ENCODE data around the gene IL4R.
"Not testable (repeated sequence)": the region's sequence is repeated elsewhere in the genome, so short reads cannot be mapped to it uniquely, and the experiment has no call there.

The IL4R gene

DNA sequence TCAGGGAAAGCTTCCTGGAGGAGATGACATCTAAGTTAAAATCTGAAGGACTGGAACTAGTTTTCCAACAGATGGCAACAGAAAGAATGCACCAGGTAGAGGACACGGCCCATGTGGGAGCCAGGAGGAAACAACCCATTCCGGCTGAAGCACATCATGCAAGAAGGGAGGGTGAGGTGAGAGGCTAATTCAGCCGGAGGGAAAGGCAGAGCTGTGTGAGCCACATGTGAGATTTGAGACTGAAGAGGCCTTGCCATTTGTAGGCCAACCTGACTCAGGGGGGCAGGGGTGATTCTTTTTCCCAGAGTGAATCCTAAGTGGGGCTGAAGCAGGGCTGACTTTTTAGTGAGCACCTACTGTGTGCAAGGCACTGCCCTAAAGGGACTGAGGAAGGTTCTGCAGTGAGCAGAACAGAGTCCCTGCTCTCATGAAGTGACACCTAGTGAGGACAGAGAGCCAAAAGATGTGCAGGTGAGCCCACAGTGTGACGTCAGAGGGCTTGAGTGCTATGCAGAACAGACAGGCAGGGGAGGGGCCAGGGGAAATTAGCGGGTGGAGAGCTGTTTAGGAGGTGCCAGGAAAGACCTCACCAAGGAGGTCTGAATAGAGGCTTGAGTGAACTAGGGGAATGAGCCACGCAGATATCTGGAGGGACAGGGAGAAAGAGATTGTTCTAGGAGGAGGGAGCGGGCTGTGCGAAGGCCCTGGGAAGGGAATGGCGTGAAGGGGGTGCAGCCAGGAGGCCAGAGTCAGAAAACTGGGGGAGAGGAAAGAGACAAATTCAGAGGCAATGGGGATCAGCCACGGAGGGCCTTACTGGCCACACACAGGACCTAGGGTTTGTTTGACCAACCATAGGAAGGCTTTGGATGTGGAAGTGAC, 68.4 kb downstream of the IL4R start:
- DNase-seq: no peak

DNA sequence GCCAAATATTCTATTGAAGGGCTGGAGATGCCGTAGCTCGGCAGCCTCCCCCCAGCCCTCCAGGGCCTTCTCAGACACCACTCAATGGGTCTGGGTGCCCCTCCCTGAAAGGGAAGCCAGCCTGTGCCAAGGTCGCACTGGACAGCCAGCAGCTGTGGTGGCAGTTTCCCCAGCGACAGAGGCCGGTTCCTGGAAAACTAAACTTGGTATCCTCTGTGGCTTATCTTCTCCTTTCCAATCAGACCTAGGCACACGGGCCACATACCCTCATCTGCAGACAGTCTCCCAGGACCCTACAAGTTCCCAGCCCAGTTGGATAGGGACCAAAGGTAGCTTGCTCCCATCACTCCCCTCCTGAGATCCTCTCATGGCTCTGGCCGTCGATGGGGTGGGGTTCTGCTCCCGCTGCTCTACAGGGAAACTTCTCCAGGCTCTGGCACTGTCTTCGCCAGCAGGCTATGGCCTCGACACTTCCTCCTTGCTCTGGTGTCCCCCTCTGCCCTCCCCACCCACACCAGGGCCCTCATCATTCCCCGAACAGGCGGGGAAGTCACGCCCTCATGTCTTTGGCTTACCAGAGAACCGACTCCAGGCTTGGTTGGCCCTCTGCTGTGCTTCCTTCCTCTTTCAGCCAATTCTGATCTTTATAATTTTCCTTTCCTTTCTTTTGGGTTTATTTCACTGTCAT, 69.9 kb downstream of the IL4R start:
- peak; percentile 82 to 94 (median 92) for DNase-seq

DNA sequence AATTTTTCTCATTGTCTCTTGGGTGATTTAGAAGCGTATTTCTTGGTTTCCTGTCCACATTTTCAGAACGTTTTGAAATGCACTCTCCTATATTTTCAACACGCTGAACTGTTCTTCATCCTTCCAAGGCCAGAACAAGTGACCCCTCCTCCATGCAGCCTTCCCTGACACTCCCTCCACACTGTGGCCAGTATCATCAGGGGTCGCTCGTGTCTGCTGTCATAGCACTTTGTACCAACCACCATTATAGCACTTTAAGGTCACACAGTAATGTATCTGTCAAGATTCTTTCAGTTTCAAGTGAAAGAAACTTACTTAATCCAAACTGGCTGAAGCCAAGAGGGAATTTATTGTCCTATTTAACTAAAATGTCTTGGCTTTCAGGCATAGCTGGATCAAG, 70.7 kb downstream of the IL4R start:
- DNase-seq: no peak

DNA sequence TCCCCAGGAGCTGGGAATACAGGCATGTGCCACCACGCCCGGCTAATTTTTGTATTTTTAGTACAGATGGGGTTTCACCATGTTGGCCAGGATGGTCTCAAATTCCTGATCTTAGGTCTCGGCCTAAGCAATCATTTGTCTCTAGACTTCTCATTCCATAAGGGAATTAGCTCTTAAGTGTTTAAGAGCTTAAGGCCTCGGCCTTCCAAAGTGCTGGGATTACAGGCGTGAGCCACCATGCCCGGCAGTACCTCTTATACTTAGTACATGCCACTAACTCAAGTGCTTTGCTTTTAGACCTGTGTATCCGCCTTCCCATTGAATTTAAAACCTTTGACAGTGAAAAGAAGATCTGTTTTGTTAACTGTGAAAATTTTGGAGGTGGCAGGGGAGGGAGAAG, 71.6 kb downstream of the IL4R start:
- DNase-seq: no peak

DNA sequence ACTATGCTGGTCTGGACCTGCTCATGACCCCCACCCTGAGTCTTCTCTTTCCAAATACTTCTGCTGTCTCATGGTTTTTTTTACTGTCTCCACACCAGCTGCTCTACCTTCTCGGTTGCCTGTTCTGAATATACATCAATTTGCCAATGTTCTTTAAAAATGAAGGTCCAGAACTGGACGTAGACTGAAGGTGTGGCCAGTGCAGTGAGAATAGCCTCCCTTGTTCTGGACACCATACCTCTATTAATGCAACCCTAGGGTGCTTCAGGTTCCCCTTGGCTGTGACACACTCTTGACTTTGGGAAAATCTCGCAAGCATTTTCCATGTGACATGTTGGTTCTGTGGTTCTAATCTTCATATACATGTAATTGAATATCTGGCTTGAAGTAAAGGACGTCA, 72.9 kb downstream of the IL4R start:
- no peak for DNase-seq

DNA sequence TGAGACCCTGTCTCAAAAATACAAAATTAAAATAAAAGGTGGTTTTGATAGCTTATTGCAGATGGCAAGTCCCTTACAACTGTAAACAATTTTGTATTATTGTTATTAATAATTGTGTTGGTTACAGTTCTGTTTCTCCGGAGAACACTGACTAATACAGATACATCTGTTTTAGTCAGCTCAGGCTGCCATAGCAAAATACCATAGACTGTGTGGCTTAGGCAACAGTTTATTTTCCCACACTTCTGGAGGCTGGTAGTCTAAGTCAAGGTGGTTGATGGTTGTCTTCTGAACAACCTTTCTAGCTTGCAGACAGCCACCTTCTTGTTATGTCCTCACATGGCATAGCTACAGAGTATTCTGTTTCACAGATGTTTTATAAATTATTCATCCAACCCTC, 74.0 kb downstream of the IL4R start:
- no peak for DNase-seq

DNA sequence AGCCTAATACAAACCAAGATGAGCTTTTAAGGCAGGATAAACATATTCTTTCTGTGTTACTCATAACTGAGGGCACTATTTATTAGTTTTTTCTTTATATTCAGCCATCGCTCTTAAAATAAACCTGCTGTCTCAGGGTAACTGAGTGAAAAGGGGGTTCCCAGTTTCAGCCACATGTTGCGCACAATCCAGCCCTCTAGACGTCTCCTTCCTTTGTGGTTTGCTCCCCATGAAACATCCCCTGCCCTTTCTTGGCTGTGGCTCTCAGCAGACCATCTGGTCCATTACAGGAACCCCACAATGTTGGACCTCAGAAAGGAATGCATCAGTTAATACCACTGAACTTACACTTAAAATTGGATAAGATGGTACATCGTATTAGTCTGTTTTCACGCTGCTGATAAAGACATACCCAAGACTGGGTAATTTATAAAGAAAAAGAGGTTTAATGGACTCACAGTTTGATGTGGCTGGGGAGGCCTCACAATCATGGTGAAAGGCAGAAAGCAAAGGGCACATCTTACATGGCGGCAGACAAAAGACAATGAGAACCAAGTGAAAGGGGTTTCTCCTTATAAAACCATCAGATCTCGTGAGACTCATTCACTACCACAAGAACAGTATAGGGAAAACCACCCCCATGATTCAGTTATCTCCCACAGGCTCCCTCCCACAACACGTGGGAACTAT, 75.6 kb downstream of the IL4R start:
- DNase-seq: peak in 3 of 4 experiments; percentile 43 to 76 (median 74)

DNA sequence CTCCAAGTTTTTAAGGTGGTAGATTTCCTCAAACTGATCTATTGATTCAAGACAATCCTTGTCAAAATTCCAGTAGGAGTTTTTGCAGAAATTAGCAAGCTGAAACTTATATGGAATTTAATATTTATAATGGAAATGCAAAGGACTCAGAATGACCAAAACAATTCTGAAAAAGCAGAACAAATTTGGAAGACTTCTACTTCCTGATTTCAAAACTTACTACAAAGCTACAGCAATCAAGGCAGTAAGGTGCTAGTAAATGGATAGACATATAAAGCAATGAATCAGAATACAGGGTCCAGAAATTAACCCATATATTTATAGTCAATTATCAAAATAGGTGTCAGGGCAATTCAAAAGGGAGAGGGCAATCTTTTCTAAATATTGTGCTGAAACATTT, 76.4 kb downstream of the IL4R start:
- DNase-seq: peak in 2 of 4 experiments; percentile 65 to 69

DNA sequence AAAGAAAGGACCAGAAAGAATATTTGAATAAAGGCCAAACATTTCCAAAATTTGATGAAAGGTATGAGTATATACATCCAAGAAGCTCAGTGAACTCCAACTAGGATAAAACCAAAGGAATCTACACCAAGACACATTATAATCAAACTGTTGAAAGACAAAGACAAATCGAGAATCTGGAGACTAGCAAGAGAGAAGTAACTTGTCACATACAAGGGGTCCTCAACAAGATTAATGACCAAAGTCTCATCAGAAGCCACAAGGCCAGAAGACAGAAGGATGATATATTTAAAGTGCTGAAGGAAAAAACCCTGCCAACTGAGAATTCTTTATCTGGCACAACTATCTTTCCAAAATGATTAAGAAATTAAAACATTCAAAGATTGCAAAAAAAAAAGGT, 78.9 kb downstream of the IL4R start:
- DNase-seq: no peak

DNA sequence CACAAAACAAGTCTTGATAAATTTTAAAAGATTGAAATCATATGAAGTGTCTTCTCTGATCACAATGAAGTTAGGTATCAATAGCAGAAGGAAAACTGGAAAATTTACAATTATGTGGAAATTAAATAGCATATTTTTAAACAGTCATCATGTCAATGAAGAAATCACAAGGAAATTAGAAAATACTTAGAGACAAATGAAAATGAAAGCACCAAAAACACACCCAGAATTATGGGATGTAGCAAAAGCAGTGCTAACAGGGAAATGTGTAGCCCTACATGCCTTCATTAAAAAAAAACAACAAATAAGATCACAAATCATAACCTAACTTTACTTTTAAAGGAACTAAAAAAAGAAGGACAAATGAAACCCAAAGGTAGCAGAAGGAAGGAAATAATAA, 80.7 kb downstream of the IL4R start:
- no peak for DNase-seq

DNA sequence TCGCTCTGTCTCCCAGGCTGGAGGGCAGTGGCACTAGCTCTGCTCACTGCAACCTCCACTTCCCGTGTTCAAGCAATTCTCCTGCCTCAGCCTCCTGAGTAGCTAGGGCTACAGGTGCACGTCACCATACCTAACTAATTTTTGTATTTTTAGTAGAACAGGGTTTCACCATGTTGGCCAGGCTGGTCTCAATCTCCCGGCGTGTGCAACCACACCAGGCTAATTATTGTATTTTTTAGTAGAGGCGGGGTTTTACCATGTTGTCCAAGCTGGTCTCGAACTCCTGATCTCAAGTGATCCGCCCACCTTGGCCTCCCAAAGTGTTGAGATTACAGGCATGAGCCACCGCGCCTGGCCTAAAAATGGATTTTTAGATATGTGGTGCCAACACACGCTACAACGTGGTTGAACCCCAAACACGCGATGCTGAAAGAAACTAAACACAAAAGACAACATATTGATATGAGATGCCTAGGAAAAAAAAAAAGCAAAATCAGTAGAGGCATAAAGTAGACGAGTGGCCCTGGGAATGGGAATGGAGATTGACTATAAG, 84.6 kb downstream of the IL4R start:
- not testable (repeated sequence) for DNase-seq

DNA sequence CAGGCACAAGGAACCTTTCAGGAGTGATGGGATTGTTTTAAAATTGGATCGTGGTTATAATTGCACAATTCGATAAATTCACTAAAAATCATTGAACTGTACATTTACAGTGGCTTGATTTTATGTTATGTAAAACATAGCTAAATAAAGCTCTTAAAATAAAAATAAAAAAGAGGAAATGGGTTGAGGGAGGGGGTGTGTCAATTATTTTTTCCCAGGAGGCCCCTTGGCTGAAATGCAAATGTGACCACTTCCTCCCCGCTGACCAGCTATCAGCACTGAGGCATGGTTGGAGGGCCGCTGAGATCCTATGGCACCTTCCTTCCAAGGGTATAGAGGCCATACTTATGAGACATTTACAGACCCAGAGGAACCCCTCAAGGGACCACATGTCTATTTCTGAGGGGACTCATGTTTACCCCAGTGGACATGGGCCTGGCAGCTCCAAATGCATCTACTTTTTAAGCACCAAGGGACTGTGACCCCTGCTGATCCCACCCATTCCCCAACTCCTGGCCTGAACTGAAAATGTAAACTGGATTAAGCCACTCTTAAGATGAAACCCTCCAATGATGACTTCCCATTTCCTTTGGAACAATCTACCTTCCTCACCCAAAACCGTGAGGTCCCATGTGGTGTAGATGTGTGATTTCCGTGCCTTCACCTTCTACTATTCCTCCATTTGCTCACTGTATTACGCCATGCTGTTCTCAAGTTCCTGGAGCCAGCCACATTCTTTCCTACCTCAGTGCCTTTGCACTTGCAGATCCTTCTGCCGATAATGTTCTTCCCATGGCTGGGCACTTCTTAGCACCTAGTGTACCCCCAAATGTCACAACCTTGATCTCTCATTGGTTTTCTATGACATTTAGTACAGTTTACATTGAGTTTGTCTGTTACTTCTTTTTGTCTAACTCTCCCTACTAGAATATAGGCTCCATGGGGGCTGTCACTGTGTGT, 85.4 kb downstream of the IL4R start:
- peak; percentile 52 to 76 (median 71) for DNase-seq

DNA sequence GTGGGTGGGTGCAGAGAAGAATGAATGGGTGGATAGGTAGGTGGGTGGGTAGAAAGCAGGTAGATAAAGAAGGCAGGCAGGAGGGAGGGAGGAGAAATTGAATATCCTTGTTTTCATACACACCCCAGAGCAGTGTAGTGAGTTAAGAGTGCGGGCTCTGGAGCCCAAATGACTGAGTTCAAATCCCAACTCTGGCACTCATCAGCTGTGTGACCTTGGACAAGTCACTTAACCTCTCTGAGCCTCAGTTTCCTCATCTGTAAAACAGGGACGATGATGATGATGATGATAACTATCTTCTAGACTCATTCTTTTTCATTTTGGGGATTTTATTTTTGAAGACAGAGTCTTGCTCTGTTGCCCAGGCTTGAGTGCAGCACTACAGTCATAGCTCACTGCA, 86.2 kb downstream of the IL4R start:
- DNase-seq: no peak

DNA sequence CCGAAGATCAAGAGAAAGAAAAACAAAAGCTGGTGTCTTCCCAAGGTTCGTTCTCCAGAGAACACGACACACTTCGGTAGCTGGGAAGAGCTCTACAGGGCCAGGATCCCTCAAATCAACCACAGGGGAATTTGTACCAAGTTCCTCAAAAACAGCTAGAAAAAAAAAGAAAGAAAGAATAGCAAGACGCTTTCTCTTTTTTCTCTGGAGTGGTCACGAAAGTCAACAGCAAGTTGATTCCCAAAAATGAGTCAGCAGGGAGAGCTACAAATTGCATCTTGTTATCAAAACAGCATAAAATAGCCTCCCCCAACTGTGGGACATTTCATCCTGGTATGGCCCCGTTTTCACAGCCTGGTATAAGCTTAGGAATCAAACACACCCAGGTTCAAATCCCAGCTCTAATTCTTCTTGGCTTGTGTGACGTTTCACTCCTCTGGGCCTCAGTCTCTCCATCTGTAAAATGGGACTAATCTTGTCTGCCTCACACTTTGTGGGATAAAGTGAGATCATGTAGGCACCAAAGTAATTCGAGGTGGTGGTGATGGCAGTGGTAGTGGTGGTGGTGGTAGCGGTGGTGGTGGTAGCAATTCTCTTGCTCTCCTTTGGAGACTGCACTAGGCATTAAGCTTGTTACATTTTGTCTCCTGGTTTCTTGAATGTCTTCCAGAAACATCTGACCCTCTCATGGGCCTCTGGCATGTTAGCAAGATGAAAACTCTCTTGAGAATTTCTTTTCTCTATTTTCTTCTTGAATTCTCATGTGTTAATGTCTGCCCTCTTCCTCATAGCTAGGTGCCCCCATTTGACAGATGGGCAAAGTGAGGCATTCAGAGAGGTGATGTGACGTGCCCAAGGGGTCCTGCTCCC, 87.2 kb downstream of the IL4R start:
- DNase-seq: peak; percentile 46 to 82 (median 70)

DNA sequence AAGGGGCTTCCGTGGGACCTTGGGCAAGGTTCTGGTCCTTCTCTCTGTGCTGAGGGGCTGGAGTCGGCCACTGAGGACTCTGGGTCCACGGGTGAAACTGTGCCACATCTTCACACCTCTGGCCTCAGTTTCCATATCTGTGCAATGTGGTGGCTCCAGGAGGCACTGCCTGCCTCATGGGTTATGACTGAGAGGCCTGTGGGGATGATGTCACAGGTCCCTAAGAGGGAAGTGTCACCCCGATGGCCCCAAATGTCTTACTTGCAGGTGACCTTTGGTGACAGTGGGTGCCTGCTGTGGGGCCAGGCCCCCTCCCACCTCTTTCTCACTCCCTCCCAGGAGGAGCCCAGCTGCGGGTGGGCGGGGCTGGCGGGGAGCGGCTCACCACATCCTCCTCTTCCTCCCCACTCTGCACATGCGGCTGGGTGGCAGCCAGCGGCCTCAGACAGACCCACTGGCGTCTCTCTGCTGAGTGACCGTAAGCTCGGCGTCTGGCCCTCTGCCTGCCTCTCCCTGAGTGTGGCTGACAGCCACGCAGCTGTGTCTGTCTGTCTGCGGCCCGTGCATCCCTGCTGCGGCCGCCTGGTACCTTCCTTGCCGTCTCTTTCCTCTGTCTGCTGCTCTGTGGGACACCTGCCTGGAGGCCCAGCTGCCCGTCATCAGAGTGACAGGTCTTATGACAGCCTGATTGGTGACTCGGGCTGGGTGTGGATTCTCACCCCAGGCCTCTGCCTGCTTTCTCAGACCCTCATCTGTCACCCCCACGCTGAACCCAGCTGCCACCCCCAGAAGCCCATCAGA, 88.2 kb downstream of the IL4R start, which contains the start of gene IL21R:
IL21R (plus strand) TSS at position 407 of the 801 bp plus-strand sequence. CDS start 27,898 bp downstream, outside the sequence.
- DNase-seq: peak; percentile 71 to 92 (median 88)

DNA sequence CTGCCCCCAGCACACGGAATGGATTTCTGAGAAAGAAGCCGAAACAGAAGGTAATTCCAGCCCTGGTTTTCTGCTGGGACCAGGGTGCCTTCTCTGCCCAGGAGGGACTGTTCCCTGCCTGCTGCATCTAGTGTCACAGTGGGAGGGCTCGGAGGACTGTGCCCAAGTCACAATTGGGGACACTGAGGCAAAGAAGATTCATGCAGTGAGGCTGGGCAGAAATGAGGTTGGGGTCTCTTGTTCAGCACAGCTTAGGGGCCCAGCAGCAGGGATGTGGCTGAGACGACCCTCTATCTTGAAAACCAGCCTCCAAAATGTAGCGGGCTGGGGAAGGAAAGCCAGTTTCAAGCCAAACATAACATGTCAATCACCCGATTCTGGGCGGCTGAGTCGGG, 88.8 kb downstream of the IL4R start:
- no peak for DNase-seq

DNA sequence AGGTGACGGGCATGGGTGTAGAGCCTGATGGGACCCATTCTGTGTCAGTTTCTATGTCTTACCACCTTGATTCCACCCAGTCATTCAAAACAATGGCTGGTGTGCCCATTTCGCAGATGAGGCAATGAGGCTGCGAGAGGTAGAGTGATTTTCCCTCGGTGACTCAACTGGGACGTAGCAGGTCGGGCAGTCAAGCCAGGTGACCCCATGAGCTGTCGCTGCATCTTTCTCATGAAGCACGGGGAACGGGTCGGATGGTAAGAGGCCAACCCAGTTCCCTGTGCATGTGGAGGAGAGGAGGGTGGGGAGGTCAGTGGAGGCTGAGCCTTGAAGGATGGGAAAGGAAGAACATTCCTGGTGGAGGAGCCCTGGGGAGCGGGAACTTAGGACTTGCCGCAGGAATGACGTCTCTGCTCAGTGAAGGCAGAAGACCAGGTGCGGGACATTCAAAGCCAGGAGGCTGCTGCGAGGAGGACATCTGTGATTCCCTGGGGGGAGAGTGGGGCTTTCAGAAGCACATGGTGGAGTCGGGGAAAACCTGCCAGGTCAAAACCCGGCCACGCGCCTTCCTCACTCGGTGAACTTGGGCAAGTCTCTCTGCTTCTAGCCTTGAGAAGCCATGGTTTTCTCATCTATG, 89.3 kb downstream of the IL4R start:
- no peak for DNase-seq

DNA sequence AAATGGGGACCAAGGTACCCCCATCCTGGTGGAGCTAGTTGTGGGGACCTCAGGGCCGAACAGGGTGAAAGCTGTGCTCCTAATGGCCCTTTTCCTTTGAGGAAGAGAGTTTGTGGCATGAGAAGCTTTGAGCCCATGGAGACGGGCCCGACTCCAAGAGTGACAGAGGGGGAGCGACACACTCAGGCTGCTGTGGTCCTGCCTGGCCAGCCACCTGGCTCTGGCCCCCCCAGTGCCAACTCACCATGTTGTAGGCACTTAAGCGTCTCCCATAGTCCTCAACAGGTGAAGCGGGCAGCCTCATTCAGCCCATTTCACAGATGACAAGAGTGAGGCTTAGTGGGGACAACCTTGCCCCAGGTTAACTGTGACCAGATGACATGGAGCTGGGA, 89.8 kb downstream of the IL4R start:
- DNase-seq: no peak

DNA sequence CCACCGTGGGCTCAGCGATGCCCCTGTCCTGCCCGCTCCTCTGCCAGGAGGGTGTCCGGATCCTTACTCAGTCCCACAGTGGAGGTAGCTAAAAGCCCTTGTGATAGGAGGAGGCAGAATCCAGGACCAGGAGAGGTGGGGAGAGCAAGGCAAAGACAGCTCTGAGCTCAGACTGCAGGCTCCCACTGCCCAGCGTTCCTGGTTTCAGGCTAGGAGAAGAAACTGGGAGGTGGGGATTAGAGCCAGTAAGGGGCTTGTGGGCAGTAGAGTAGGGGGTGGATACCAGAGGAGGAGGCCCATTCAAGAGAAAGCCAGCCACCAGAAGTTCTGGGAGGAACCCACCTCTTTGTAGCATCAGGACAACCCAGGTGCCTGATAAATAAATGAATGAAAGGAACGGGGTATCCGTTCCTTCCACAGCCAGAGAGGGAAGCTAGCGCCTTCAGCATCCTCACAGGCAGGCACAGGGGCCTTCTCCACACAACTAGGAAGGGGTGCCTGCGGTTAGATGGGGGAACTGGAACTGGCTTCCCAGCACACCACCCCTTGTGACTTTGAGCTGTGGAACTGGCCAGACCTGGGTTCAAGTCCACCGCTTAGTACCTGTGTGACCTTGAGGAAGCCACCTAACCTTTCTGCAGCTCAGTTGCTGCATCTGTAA, 90.5 kb downstream of the IL4R start:
- no peak for DNase-seq
